K562 treated with DMSO at 1 percent for 4 hours (cell line): ENCODE measurements around the gene ISLR2. TPM values are rescaled to one million over a fixed set of nuclear protein-coding genes. Genes with fewer than 3 reads are reported as not detected.

ENCODE experiments used
- total RNA-seq: library from RNA; unstranded; fragments of 300-600 nt; gene quantifications from 2 replicates; pipeline ENCODE4 v1.2.3, GENCODE V29; 2022; ENCODE audit not compliant: insufficient read depth

ISLR2 gene, protein sequence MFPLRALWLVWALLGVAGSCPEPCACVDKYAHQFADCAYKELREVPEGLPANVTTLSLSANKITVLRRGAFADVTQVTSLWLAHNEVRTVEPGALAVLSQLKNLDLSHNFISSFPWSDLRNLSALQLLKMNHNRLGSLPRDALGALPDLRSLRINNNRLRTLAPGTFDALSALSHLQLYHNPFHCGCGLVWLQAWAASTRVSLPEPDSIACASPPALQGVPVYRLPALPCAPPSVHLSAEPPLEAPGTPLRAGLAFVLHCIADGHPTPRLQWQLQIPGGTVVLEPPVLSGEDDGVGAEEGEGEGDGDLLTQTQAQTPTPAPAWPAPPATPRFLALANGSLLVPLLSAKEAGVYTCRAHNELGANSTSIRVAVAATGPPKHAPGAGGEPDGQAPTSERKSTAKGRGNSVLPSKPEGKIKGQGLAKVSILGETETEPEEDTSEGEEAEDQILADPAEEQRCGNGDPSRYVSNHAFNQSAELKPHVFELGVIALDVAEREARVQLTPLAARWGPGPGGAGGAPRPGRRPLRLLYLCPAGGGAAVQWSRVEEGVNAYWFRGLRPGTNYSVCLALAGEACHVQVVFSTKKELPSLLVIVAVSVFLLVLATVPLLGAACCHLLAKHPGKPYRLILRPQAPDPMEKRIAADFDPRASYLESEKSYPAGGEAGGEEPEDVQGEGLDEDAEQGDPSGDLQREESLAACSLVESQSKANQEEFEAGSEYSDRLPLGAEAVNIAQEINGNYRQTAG
- total RNA-seq: not detected in 2 replicates

DNA sequence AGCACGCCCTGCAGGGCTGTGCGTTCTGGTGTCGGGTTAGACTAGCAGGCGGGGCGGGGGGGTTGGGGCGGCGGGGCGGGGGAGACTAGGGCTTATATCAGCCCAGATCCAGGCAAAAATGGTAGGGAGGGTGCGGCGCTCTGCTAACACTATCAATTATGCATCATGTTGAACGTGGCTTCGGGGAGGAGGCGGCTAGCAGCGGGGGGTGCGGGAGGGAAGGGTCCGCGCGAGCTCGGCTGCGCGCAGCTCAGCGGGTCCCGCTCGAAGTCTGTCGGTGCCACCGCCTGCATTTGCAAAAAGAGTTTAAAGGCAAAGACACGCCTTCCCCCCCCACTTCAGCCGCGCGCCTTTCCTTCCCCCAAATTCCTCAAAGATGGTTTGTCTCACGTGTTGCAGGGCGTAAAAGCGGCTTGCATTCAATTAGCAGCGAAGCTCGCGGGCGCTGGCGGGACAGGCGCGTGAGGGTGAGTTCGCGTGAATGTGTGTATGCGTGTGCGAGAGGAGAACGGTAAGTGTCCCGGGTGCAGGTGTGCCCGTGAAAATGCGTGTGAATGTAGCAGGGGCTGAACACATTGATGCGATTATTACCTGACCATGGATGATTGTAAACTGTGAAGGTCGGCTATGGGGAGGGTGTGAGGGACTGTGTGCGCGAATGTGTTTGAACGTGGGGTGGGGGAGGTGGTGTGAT is at the start of gene ISLR2:
TSS of gene ISLR2 (plus strand) at position 432 of the 694 bp plus-strand sequence. CDS start 2,169 bp downstream, outside the sequence.

DNA sequence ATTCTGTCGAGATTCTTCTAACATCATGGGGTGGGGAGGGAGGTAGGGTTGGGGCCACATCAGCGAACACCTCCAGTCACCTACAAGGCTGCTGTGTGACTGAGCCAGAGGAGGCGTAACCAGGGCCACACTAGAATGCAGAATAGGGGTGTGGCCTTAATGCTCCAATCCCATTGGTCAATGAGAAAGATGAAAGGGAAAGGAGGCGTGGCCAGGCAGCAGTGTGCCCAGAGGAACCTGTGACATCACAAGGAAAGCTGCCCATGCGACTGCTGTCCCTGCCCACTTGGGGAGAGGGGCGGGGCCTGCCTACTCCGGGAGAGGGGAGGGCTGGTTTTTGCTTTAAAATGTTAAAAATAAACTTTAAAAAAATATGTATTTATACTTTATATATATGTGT is 47.9 kb upstream of the ISLR2 start, which contains the start of gene GOLGA6A:
TSS of gene GOLGA6A (minus strand) at position 101 of the 400 bp plus-strand sequence. CDS start at position 60, 41 bp downstream.

DNA sequence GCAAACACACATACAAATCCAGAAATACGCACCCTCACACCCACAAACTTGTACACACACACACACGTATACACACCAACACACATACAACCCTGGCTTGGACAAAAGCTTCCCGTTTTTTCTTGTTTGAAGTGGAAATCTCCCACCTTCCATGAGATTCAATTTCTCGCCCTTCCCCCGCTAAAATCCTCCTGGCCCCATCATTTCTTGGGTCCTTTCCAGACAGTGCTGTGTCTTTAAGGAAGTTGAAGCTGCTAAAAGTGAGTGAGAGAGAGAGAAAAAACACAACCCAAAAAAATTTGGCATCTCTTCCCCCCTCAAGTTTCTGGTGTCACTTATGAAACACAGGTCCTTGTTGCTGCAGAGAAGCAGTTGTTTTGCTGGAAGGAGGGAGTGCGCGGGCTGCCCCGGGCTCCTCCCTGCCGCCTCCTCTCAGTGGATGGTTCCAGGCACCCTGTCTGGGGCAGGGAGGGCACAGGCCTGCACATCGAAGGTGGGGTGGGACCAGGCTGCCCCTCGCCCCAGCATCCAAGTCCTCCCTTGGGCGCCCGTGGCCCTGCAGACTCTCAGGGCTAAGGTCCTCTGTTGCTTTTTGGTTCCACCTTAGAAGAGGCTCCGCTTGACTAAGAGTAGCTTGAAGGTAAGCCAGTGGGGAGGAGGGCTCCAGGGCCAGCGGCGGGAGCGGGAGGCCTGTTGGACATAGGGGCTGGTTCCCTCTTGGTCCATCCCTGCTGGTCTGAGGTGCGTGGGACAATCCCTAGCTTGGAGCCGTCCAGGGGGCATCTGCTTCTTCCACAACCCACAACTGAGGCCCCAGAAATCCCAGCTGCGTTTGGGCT is 43.2 kb downstream of the ISLR2 start, which contains the start of gene ISLR:
TSS of gene ISLR (plus strand) at position 331 of the 839 bp plus-strand sequence. CDS start 1,149 bp downstream, outside the sequence.

Other genes with a start within 250 kb of the ISLR2 start
- gene LOXL1, start 204.1 kb upstream of the ISLR2 start, total RNA-seq: not detected in 2 replicates
- gene STOML1, start 138.3 kb upstream of the ISLR2 start, total RNA-seq: 5.5 and 6.0 TPM in 2 replicates
- 31.2 and 36.4 TPM in 2 replicates for gene PML, start 135.9 kb upstream of the ISLR2 start, total RNA-seq
- 0.18 TPM in 1 of 2 replicates, not detected in the other for gene GOLGA6A, start 48.0 kb upstream of the ISLR2 start, total RNA-seq
- gene ISLR, start 43.1 kb downstream of the ISLR2 start, total RNA-seq: not detected in 2 replicates
- gene STRA6, start 72.2 kb downstream of the ISLR2 start, total RNA-seq: not detected in 2 replicates
- gene CCDC33, start 105.7 kb downstream of the ISLR2 start, total RNA-seq: not detected in 2 replicates
- not detected in 2 replicates for gene CYP11A1, start 237.1 kb downstream of the ISLR2 start, total RNA-seq